HT-29 (cell line): Measurements from ENCODE around the gene TEKT1. TPM values are rescaled to one million over a fixed set of nuclear protein-coding genes. Genes with fewer than 3 reads are reported as not detected.

Experiments used
- DNase-seq: peaks from one replicate; pipeline ENCODE4 v3.0.0-alpha.2; 2015; ENCODE audit warnings: low spot score
- small RNA-seq: library from RNA; depleted of rRNA; stranded (forward); fragments of <200 nt; gene quantifications from one replicate; pipeline ENCODE3, GENCODE V24; 2014
- total RNA-seq: library from RNA; depleted of rRNA; stranded (reverse); fragments of >200 nt; shearing (Covaris generic); gene quantifications from 2 replicates; pipeline ENCODE4 v1.2.3, GENCODE V29; 2014; rRNA removed

TEKT1 gene
- total RNA-seq, 1 experiment from 2014 or later, result not detected

- no peak for DNase-seq
Measured at GRCh38 chr17:6761779-6762178, 69.8 kb downstream of the TEKT1 start.

DNA sequence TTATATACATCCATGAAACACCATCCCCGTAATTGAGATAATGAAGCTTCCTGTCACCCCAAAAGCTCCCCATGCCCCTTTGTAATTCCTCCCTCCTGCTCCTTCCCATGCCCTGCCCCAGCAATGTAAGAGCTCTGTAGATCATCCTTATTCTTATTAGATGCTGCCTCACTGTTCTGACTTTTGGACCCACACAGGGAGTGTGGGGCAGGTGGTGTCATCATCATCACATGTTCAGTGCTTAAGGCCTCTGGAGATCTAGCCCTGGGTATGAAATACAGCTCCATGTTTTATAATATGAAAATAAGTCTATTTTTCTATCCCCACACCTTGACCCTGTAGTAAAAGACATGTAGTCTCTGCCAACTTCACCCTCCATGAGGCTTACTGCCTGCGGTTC lies 73.8 kb downstream of the TEKT1 start:
- no peak for DNase-seq

GRCh38 chr17:6756425-6757031 lies 75.0 kb downstream of the TEKT1 start:
- DNase-seq, result no peak

GRCh38 chr17:6755731-6756184 lies 75.8 kb downstream of the TEKT1 start, which contains the start of gene XAF1:
TSS of gene XAF1 (plus strand) at chr17:6756046. CDS start at chr17:6756079, 33 bp downstream.
- DNase-seq, result no peak

DNA sequence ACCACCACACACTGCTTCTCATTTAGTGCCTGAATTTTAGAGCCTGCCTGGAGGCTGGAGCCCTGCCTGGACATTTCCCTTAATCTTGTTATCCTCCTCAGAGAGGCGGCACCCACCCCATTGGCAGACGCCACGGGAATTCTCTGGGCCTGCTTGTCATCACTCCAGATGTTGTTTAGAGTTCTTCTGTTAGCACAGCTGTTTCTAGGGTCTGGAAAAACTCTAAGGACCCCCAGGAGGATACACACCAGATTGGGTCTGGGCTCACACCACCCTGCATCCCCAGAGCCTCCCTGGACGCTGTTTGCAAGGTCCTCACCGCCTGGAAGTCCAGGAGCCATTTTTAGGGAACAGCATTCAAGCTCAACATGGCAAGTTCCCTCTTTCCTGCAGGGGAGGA lies 76.2 kb downstream of the TEKT1 start:
- no peak for DNase-seq

DNA sequence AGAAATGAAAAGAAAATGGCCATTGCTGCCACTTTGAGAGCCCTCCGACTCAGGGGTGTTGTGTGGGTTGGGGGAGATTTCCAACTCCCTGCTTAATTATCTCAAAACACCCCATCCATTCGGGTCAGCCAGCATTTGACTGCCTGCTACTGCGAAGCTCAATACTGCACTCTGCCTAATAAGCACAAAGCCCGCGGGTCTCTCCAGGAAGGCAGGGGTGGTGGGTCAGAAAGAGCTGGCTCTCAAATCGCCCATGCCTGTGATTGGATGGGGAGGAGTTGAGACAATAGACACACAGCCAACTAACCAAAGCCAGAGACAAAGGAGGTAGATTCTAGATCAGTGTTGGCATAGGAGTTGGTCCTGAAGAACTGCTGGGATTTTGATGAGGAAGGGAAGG lies 78.0 kb downstream of the TEKT1 start:
- DNase-seq, result no peak

DNA sequence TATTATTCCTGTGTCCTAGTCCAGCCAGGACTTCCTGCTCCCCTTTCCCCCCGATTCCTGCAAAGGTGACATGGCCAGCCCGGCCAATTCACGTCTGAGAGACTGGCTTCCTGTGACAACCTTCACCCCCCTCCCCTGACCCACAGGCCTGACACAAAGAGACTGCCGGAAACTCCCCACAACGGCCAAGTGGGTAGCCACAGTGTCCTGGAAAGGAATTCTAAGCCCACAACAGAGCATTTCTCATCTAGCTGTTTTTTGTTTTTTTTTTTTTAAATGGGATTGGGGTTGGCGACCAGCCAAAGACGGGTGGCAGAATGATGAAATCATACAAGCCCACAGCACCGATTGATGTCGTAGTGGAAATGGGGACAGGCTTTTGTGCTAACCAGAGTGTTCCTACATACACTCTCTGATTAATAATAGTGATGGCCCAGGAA lies 78.5 kb downstream of the TEKT1 start:
- peak; percentile 1 for DNase-seq

- no peak for DNase-seq
Measured at GRCh38 chr17:6752068-6752909, 79.2 kb downstream of the TEKT1 start.

DNA sequence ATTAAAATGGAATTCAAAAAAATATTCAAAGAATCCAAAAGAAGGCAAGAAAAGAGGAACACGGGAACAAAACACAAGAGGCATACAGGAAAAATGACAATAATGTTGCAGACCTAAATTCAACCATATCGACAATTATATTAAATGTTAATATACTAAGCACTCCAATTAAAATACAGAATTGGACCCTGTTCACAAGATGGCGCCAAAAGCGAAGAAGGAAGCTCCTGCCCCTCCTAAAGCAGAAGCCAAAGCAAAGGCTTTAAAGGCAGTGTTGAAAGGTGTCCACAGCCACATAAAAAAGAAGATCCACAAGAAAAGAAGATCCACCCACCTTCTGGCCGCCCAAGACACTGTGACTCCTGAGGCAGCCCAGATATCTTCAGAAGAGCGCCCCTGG lies 82.0 kb downstream of the TEKT1 start:
- DNase-seq, result no peak

- no peak for DNase-seq
Measured at GRCh38 chr17:6748617-6749016, 82.9 kb downstream of the TEKT1 start.

Small RNA genes within 50 kb of the gene (small RNA-seq; reads per million reads assigned to genes)
- gene AC004706.2, result not detected

Other genes starting within 250 kb of the TEKT1 start
- 7.4 and 8.5 TPM in 2 replicates for gene KIAA0753, start 191.0 kb downstream of the TEKT1 start, total RNA-seq
- 79.0 and 86.0 TPM in 2 replicates for gene TXNDC17, start 190.7 kb downstream of the TEKT1 start, total RNA-seq
- gene MED31, start 180.1 kb downstream of the TEKT1 start, total RNA-seq, result 4.1 and 7.0 TPM in 2 replicates
- 0.31 and 1.1 TPM in 2 replicates for gene C17orf100, start 180.0 kb downstream of the TEKT1 start, total RNA-seq
- gene SLC13A5, start 118.4 kb downstream of the TEKT1 start, total RNA-seq, result not detected in 2 replicates
- 1.5 and 2.2 TPM in 2 replicates for gene XAF1, start 75.7 kb downstream of the TEKT1 start, total RNA-seq
- gene FBXO39, start 55.5 kb downstream of the TEKT1 start, total RNA-seq, result not detected in 2 replicates
- not detected in 2 replicates for gene ALOX12, start 164.3 kb upstream of the TEKT1 start, total RNA-seq
- gene RNASEK, start 180.9 kb upstream of the TEKT1 start, total RNA-seq, result 111 and 114 TPM in 2 replicates
- not detected in 2 replicates for gene BCL6B, start 191.3 kb upstream of the TEKT1 start, total RNA-seq
- gene SLC16A13, start 204.3 kb upstream of the TEKT1 start, total RNA-seq, result 0.16 and 0.28 TPM in 2 replicates
- gene SLC16A11, start 212.4 kb upstream of the TEKT1 start, total RNA-seq, result not detected in 2 replicates
- gene CLEC10A, start 248.5 kb upstream of the TEKT1 start, total RNA-seq, result not detected in 2 replicates